Liver (tissue), 9 donors: ENCODE results near the gene CDC42SE2. TPM values are rescaled to one million over a fixed set of nuclear protein-coding genes. Genes with fewer than 3 reads are reported as not detected.

Source experiments
- DNase-seq: peaks from one replicate; pipeline ENCODE4 v3.0.0-alpha.2; 2017; ENCODE audit warnings: low spot score
- H3K27ac ChIP-seq, 2 donors: one replicate each; pipeline ENCODE4 v1.7.0; 2013; ENCODE audit warnings: inconsistent platforms in 2 of 2, low read length in 2 of 2, control low read depth in 1 of 2, low read depth in 1 of 2, mild to moderate bottlenecking in 1 of 2
- H3K27me3 ChIP-seq, 4 donors: one replicate each; pipeline versions ENCODE4 v1.6.1 to v1.7.0; 2013; ENCODE audit warnings: low read length in 3 of 4, inconsistent platforms in 1 of 4, mild to moderate bottlenecking in 1 of 4, moderate library complexity in 1 of 4; ENCODE audit not compliant: control insufficient read depth in 4 of 4, insufficient read depth in 4 of 4
- H3K36me3 ChIP-seq, 4 donors: one replicate each; pipeline versions ENCODE4 v1.6.1 to v1.7.0; 2013; ENCODE audit warnings: low read length in 3 of 4, mild to moderate bottlenecking in 3 of 4, low read depth in 1 of 4, moderate library complexity in 1 of 4; ENCODE audit not compliant: control insufficient read depth in 4 of 4, insufficient read depth in 3 of 4
- H3K4me1 ChIP-seq, 4 donors: one replicate each; pipeline versions ENCODE4 v1.6.1 to v1.7.0; 2013; ENCODE audit warnings: low read length in 3 of 4, mild to moderate bottlenecking in 3 of 4, moderate library complexity in 1 of 4; ENCODE audit not compliant: control insufficient read depth in 4 of 4, insufficient read depth in 4 of 4
- H3K4me3 ChIP-seq, 3 donors: one replicate each; pipeline versions ENCODE4 v1.6.1 to v1.7.0; 2013; ENCODE audit warnings: low read length in 3 of 3, control low read depth in 1 of 3, low read depth in 1 of 3, mild to moderate bottlenecking in 1 of 3
- H3K9ac ChIP-seq, 2 donors: one replicate each; pipeline ENCODE4 v1.7.0; 2013; ENCODE audit warnings: low read length in 2 of 2, mild to moderate bottlenecking in 2 of 2, moderate library complexity in 2 of 2, control low read depth in 1 of 2, low read depth in 1 of 2
- H3K9me3 ChIP-seq, 4 donors: one replicate each; pipeline versions ENCODE4 v1.6.1 to v1.7.0; 2013; ENCODE audit warnings: low read length in 3 of 4; ENCODE audit not compliant: control insufficient read depth in 4 of 4
- ATF3 ChIP-seq: IDR thresholded peaks from 2 replicates; pipeline ENCODE4 v1.6.1; 2016; ENCODE audit warnings: antibody characterized with exemption
- CTCF ChIP-seq: fragments of 150-350 bp; IDR thresholded peaks from 2 replicates; pipeline ENCODE4 v1.5.1; 2017; ENCODE audit warnings: improper control_type of control experiment, low read depth, low read length; ENCODE audit not compliant: missing input control
- EGR1 ChIP-seq, 2 donors: IDR thresholded peaks; 2 replicates each; pipeline ENCODE4 v1.6.1; 2016 to 2018; ENCODE audit warnings: antibody characterized with exemption in 2 of 2, low read depth in 2 of 2
- FOXA2 ChIP-seq: IDR thresholded peaks from 2 replicates; pipeline ENCODE4 v1.6.1; 2016; ENCODE audit warnings: antibody characterized with exemption
- GABPA ChIP-seq, 2 donors: IDR thresholded peaks in 1 of 2; conservative IDR thresholded peaks in 1 of 2; 2 replicates each; pipeline ENCODE4 v1.6.1; 2016; ENCODE audit warnings: antibody characterized with exemption in 2 of 2, mild to moderate bottlenecking in 1 of 2, moderate library complexity in 1 of 2
- HNF4A ChIP-seq, 2 donors: conservative IDR thresholded peaks; 2 replicates each; pipeline ENCODE4 v1.6.1; 2016; ENCODE audit warnings: antibody characterized with exemption in 2 of 2, mild to moderate bottlenecking in 2 of 2
- HNF4G ChIP-seq: IDR thresholded peaks from 2 replicates; pipeline ENCODE4 v1.6.1; 2016; ENCODE audit warnings: antibody characterized with exemption
- MAX ChIP-seq: IDR thresholded peaks from 2 replicates; pipeline ENCODE4 v1.6.1; 2016; ENCODE audit warnings: antibody characterized with exemption
- NR2F2 ChIP-seq: IDR thresholded peaks from 2 replicates; pipeline ENCODE4 v1.6.1; 2016; ENCODE audit warnings: antibody characterized with exemption
- RAD21 ChIP-seq, 2 donors: IDR thresholded peaks; 2 replicates each; pipeline ENCODE4 v1.6.1; 2016; ENCODE audit warnings: antibody characterized with exemption in 2 of 2, mild to moderate bottlenecking in 2 of 2
- SP1 ChIP-seq: IDR thresholded peaks from 2 replicates; pipeline ENCODE4 v1.6.1; 2018; ENCODE audit warnings: antibody characterized with exemption, mild to moderate bottlenecking
- TAF1 ChIP-seq: conservative IDR thresholded peaks from 2 replicates; pipeline ENCODE4 v1.6.1; 2016; ENCODE audit warnings: antibody characterized with exemption, mild to moderate bottlenecking
- YY1 ChIP-seq: IDR thresholded peaks from 2 replicates; pipeline ENCODE4 v1.6.1; 2016; ENCODE audit warnings: antibody characterized with exemption, mild to moderate bottlenecking
- ZBTB33 ChIP-seq: IDR thresholded peaks from 2 replicates; pipeline ENCODE4 v1.6.1; 2016; ENCODE audit warnings: antibody characterized with exemption
- WGBS: extraction: QIAGEN DNeasy Blood & Tissue Kit; methylation state at CpG from one replicate; pipeline ENCODE4 v1.1.7; 2013; 5-methylcytosine and 5-hydroxymethylcytosine counted together
- polyA plus RNA-seq, 2 donors: library from polyadenylated mRNA; stranded (reverse) in 1 of 2; unstranded in 1 of 2; fragments of 200-250 nt in 1 of 2; fragments of >200 nt in 1 of 2; fragmentation: Nextera tagmentation in 1 of 2; extraction: Ambion mirVana in 1 of 2; gene quantifications; one replicate each; pipeline versions ENCODE4 v1.2.1 to v1.2.3, GENCODE V29; 2013 to 2015
- total RNA-seq, 2 donors: library from RNA; depleted of rRNA; stranded (reverse); fragments of >200 nt; gene quantifications; one replicate each; pipeline ENCODE4 v1.2.3, GENCODE V29; 2014
- donor health status: healthy.
- donor health status: healthy.
- donor health status: healthy.
- donor health status: healthy.
- donor health status: healthy.

CDC42SE2 gene
- total and polyA plus RNA-seq, 4 donors: 7.8 to 31.7 (median 17.0) TPM

GRCh38 chr5:131281868-131282234 lies 18.0 kb downstream of the CDC42SE2 start:
- TF ChIP-seq ATF3: no peak
- TF ChIP-seq FOXA2: no peak
- TF ChIP-seq MAX: no peak
- TF ChIP-seq CTCF: no peak
- no peak for TF ChIP-seq NR2F2
- no peak for TF ChIP-seq HNF4G
- no peak for TF ChIP-seq HNF4A (conservative IDR thresholded peaks at IDR 0.05)
- no peak for TF ChIP-seq EGR1 (IDR thresholded peaks at IDR 0.05; ENCODE audit: low read depth in 2 of 2)
- no peak for TF ChIP-seq TAF1
- TF ChIP-seq RAD21 (IDR thresholded peaks at IDR 0.05): no peak
- no peak for TF ChIP-seq SP1
- TF ChIP-seq GABPA (IDR thresholded peaks at IDR 0.05 in 1 of 2, conservative IDR thresholded peaks at IDR 0.05 in 1 of 2): no peak
- Histone ChIP-seq H3K27ac (peak overlapping the region; percentile 9 to 65), H3K9ac (peak overlapping the region; percentile 55 to 56), H3K4me1 (peaks cover 9 to 17% (median 11%) of the 10 kb centered on the region in 4 donors), H3K9me3 (no peaks in the 10 kb centered on the region), H3K36me3 (no peaks in the 10 kb centered on the region), H3K4me3 (peak overlapping the region in 2 of 3 donors; percentile 12 to 23), H3K27me3 (no peaks in the 10 kb centered on the region)
- 24% methylated on average over 2 of the region's 2 CpGs for WGBS
- DNase-seq: no peak

GRCh38 chr5:131282235-131282634 lies 18.4 kb downstream of the CDC42SE2 start:
- peaks cover 9 to 17% (median 11%) of the 10 kb centered on the region in 4 donors for H3K4me1 ChIP-seq
- H3K9me3 ChIP-seq: no peaks in the 10 kb centered on the region
- H3K4me3 ChIP-seq: peak overlapping the region in 1 of 3 donors; percentile 12
- DNase-seq: no peak
- H3K36me3 ChIP-seq: no peaks in the 10 kb centered on the region
- TF ChIP-seq YY1: no peak
- TF ChIP-seq HNF4A (conservative IDR thresholded peaks at IDR 0.05): no peak
- no peak for TF ChIP-seq RAD21 (IDR thresholded peaks at IDR 0.05)
- no peak for TF ChIP-seq ZBTB33
- no peak for TF ChIP-seq EGR1 (IDR thresholded peaks at IDR 0.05; ENCODE audit: low read depth in 2 of 2)
- no peak for TF ChIP-seq TAF1
- TF ChIP-seq CTCF: no peak
- no peak for TF ChIP-seq MAX
- H3K27ac ChIP-seq: peak overlapping the region; percentile 9 to 65
- no peaks in the 10 kb centered on the region for H3K27me3 ChIP-seq
- peak overlapping the region; percentile 55 to 56 for H3K9ac ChIP-seq
- WGBS: 60% methylated on average over 2 of the region's 2 CpGs
